OCI-LY1 (cell line): ENCODE data around the gene CMIP.

ENCODE experiments used
- H2AFZ ChIP-seq: fragments of 200-600 bp; sonication (generic), shearing (Covaris generic); 2 replicates; pipeline ENCODE4 v1.6.0; 2014; ENCODE audit warnings: antibody characterized with exemption, mild to moderate bottlenecking, low read length
- H3F3A ChIP-seq: fragments of 200-600 bp; sonication (generic), shearing (Covaris generic); 2 replicates; pipeline ENCODE4 v1.6.0; 2014; ENCODE audit warnings: mild to moderate bottlenecking, antibody characterized with exemption, low read length, moderate library complexity; ENCODE audit not compliant: insufficient read depth
- H3K27ac ChIP-seq: fragments of 200-600 bp; sonication (generic); 2 replicates; pipeline ENCODE4 v1.5.1; 2014; ENCODE audit warnings: low read length, mixed run types, mild to moderate bottlenecking, low read depth; ENCODE audit not compliant: poor library complexity, severe bottlenecking
- H3K27me3 ChIP-seq: fragments of 200-600 bp; sonication (generic); 2 replicates; pipeline ENCODE4 v1.6.0; 2014; ENCODE audit warnings: antibody characterized with exemption, mild to moderate bottlenecking, low read length, moderate library complexity; ENCODE audit not compliant: insufficient read depth
- H3K36me3 ChIP-seq: fragments of 200-600 bp; sonication (generic); 2 replicates; pipeline ENCODE4 v1.6.1; 2014; ENCODE audit warnings: mild to moderate bottlenecking, antibody characterized with exemption, low read length, moderate library complexity, mixed read lengths; ENCODE audit not compliant: insufficient read depth
- H3K4me1 ChIP-seq: fragments of 200-600 bp; sonication (generic); 2 replicates; pipeline ENCODE4 v1.5.1; 2014; ENCODE audit warnings: mild to moderate bottlenecking, low read length, moderate library complexity; ENCODE audit not compliant: insufficient read depth, severe bottlenecking
- H3K4me2 ChIP-seq: fragments of 200-600 bp; sonication (generic), shearing (Covaris generic); 2 replicates; pipeline ENCODE4 v1.6.1; 2014; ENCODE audit warnings: low read length
- H3K4me3 ChIP-seq: fragments of 200-600 bp; sonication (generic); 2 replicates; pipeline ENCODE4 v1.5.1; 2014; ENCODE audit warnings: low read length, low read depth, mild to moderate bottlenecking, mixed read lengths; ENCODE audit not compliant: poor library complexity, severe bottlenecking
- H3K79me2 ChIP-seq: fragments of 200-600 bp; shearing (Covaris generic); 2 replicates; pipeline ENCODE4 v1.6.1; 2016; ENCODE audit warnings: mixed run types, low read length, mixed read lengths; ENCODE audit not compliant: insufficient read depth
- H3K9ac ChIP-seq: fragments of 200-600 bp; sonication (generic), shearing (Covaris generic); 2 replicates; pipeline ENCODE4 v1.6.1; 2014; ENCODE audit warnings: mild to moderate bottlenecking, low read length, mixed read lengths
- H3K9me2 ChIP-seq: fragments of 200-600 bp; sonication (generic), shearing (Covaris generic); 2 replicates; pipeline ENCODE4 v1.6.1; 2014; ENCODE audit warnings: low read depth, mild to moderate bottlenecking, low read length, mixed read lengths
- H3K9me3 ChIP-seq: fragments of 200-600 bp; shearing (Covaris generic); 2 replicates; pipeline ENCODE4 v1.6.1; 2014; ENCODE audit warnings: low read length, mixed read lengths
- H4K20me1 ChIP-seq: fragments of 200-600 bp; sonication (generic), shearing (Covaris generic); 2 replicates; pipeline ENCODE4 v1.6.0; 2016; ENCODE audit warnings: mild to moderate bottlenecking, low read length; ENCODE audit not compliant: insufficient read depth
- EZH2 ChIP-seq: fragments of 200-600 bp; sonication (generic), shearing (Covaris generic); IDR thresholded peaks from 2 replicates; pipeline ENCODE4 v1.8.0; 2017; ENCODE audit warnings: borderline replicate concordance, mixed run types, mild to moderate bottlenecking, antibody characterized with exemption, low read length, moderate library complexity, mixed read lengths
- TF ChIP-seq, protein P1 (sequence below): fragments of 200-600 bp; sonication (generic), shearing (Covaris generic); IDR thresholded peaks from 2 replicates; pipeline ENCODE4 v1.5.1; 2017; ENCODE audit warnings: mild to moderate bottlenecking, antibody characterized with exemption, low read length, moderate library complexity, mixed read lengths

CMIP gene

DNA sequence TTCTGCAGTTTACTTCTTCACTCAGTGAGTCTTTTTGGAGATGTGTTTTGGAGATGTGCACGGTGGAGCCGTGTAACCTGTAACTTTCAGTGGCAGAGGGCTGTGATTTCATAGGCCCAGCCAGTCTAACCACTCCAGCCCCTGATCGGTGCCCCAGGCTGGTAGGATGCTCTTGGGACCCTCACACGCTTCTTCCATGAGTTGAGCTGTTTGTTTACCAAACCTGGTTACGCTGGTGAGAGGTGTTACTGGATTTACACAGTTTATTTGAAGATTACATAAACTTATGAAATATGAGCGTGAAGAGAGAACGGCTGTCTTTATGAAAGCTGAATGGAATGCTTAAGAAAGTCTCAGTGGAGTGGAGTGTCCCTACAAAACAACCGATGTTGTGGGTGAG, 96.7 kb downstream of the CMIP start:
- Histone ChIP-seq H2AFZ (no peak overlapping the region), H3K4me1 (peaks cover 35% of the 10 kb centered on the region), H3K9me2 (no peaks in the 10 kb centered on the region), H3F3A (no peaks in the 10 kb centered on the region), H3K4me2 (no peak overlapping the region), H3K79me2 (peaks cover 13% of the 10 kb centered on the region; the same call in 1 of the 2 replicates), H3K9me3 (no peaks in the 10 kb centered on the region), H3K36me3 (peaks cover 7% of the 10 kb centered on the region; the same call in 1 of the 2 replicates), H3K27ac (no peak overlapping the region), H3K9ac (no peak overlapping the region), H3K27me3 (no peaks in the 10 kb centered on the region), H4K20me1 (no peaks in the 10 kb centered on the region), H3K4me3 (no peak overlapping the region)
- no peak for TF ChIP-seq EZH2
- TF ChIP-seq, protein P1, sequence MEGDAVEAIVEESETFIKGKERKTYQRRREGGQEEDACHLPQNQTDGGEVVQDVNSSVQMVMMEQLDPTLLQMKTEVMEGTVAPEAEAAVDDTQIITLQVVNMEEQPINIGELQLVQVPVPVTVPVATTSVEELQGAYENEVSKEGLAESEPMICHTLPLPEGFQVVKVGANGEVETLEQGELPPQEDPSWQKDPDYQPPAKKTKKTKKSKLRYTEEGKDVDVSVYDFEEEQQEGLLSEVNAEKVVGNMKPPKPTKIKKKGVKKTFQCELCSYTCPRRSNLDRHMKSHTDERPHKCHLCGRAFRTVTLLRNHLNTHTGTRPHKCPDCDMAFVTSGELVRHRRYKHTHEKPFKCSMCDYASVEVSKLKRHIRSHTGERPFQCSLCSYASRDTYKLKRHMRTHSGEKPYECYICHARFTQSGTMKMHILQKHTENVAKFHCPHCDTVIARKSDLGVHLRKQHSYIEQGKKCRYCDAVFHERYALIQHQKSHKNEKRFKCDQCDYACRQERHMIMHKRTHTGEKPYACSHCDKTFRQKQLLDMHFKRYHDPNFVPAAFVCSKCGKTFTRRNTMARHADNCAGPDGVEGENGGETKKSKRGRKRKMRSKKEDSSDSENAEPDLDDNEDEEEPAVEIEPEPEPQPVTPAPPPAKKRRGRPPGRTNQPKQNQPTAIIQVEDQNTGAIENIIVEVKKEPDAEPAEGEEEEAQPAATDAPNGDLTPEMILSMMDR = no peak

DNA sequence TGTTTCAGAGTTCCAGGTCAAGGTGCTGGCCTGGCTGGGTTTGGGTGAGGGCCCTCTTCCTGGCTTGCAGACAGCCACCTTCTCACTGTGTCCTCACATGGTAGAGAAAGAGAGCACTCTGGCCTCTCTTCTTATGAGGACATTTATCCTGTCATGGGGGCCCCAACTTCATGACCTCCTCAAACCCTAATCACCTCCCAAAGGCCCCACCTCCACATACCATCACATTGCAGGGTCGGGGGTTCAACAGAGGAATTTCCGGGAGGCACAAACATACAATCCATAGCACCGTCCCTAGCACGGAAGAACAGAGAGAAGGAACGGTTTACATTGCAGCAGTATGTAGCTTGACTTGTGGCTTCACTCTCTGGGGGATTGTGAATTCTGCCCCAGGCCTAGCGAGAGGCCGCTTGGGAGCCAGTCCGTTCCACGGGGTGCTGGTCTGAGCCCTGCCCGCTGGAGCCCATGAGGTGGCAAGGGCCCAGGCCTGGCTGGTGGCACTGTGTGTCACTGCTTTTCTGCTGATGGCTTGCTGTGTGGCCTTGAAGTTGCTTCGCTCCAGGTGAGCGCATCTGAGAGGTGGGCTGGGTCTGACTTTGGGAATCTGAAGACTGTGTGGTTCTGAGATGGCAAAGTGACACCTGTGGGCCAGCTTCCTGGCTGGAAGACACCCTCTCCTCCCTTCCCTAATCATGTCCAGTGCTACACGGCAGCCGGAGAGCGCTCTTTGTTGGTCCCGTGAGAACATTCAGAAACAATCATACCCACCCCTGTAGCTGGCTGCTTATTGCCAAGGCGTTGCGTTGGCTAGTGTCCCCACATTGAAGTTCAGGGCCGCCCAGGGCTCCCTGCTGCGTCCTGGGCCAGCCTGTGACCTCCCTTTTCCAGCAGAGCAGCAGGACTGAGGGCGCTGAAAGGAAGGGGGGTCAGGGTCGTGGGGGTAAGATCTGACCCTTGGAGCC, 98.3 kb downstream of the CMIP start:
- Histone ChIP-seq H3K9ac (no peak overlapping the region; the same call in 1 of the 2 replicates), H3K27ac (no peak overlapping the region), H4K20me1 (no peaks in the 10 kb centered on the region), H3K27me3 (no peaks in the 10 kb centered on the region), H3K4me2 (no peak overlapping the region), H3F3A (no peaks in the 10 kb centered on the region), H3K9me2 (no peaks in the 10 kb centered on the region), H3K36me3 (no peaks in the 10 kb centered on the region; the same call in 1 of the 2 replicates), H2AFZ (no peak overlapping the region), H3K9me3 (no peaks in the 10 kb centered on the region), H3K4me1 (peaks cover 35% of the 10 kb centered on the region), H3K4me3 (no peak overlapping the region), H3K79me2 (peaks cover 13% of the 10 kb centered on the region; the same call in 1 of the 2 replicates)
- TF ChIP-seq EZH2 = no peak
- TF ChIP-seq, protein P1 = no peak

DNA sequence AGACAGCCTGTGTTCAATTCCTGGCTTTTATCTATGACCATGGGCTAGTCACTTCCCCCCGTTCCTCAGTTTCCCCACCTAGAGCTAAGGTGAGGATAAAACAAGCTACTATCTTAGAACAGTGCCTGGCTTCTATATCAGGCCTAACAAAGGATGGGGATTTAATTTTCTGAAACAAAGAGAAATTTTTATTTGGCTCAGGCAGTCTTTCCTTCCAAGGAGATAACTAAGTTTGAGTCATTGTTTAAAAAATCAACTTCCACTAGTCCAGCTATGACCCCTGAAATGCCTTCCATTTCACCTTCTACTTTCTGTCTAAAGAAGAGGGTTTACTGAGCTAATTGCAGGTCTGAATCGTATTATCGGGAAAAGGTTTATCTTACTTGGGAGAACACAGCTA, 99.0 kb downstream of the CMIP start:
- peaks cover 10% of the 10 kb centered on the region; the same call in 1 of the 2 replicates for H3K79me2 ChIP-seq
- H4K20me1 ChIP-seq = no peaks in the 10 kb centered on the region
- no peaks in the 10 kb centered on the region; the same call in 1 of the 2 replicates for H3K36me3 ChIP-seq

More for the DNA sequence above, 99.0 kb downstream of the CMIP start:
- no peak overlapping the region for H3K4me3 ChIP-seq
- no peaks in the 10 kb centered on the region for H3K27me3 ChIP-seq
- H3K27ac ChIP-seq = no peak overlapping the region
- peak overlapping the region; percentile 48; the same call in 1 of the 2 replicates for H3K4me2 ChIP-seq
- no peak for TF ChIP-seq EZH2
- TF ChIP-seq, protein P1 = no peak
- H2AFZ ChIP-seq = no peak overlapping the region
- no peaks in the 10 kb centered on the region for H3K9me3 ChIP-seq
- no peaks in the 10 kb centered on the region for H3F3A ChIP-seq
- no peak overlapping the region for H3K9ac ChIP-seq
- H3K4me1 ChIP-seq = peaks cover 35% of the 10 kb centered on the region
- no peaks in the 10 kb centered on the region for H3K9me2 ChIP-seq
